Measurements from ENCODE around the gene CKS1B. TPM values are rescaled to one million over a fixed set of nuclear protein-coding genes. Genes with fewer than 3 reads are reported as not detected.

CKS1B gene
- polyA plus RNA-seq, 1 donor from 2014 or later = 29.0 TPM

DNA sequence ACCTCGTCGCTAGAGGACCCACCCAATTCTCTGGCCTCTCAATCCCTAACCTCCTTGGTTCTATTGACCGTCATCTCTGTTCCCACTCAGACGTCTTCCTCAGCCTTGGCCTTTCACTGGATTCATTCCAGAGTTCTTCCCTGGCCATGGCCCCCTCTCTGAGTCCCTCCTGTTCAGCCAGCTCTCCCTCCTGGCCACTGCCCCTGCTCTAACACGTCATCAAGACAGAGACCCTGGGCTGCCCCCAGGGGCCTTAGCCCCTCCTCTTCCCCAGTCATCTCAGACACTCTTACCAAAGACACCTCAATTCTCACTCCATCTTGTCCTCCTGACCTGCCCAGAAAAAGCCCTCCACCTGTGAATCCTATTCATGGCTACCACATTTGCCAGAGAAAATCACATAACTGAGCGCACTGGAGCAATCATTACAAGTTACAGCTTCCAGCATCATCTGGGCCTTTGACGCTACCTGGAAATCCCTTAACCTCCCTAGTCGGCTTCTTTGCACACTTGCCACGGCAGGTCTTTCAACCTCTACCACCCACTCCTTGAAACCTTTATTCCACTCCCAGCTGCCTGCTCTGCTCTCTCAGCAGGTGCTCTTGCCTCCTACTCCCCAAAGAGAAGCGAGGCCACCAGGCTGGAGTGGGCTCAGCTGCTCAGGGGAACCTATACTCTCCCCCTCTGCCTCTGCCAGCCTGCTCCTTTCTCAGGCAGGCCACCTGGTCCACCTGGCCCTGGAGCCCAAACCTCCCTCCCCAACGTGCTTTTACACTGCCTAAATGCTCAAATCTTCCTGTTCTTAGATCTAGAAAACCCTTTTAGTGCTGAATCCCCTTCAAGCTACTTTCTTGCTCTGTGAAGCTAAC, 45.1 kb downstream of the CKS1B start:
- no peaks in the 10 kb centered on the region for H4K20me1 ChIP-seq (ENCODE audit: insufficient read depth)
- no peak overlapping the region for H3K27ac ChIP-seq (ENCODE audit: low read length)
- H3F3A ChIP-seq (ENCODE audit: insufficient read depth, low read length, poor library complexity, severe bottlenecking) = no peaks in the 10 kb centered on the region
- no peak overlapping the region for H3K4me3 ChIP-seq (ENCODE audit: low read length)
- H3K9ac ChIP-seq (ENCODE audit: low read length) = no peak overlapping the region
- no peaks in the 10 kb centered on the region for H3K9me2 ChIP-seq (ENCODE audit: insufficient read depth, low read length)
- H2AFZ ChIP-seq (ENCODE audit: low read depth, low read length) = no peak overlapping the region
- no peak overlapping the region for H3K4me2 ChIP-seq (ENCODE audit: low read length)
- H3K9me3 ChIP-seq (ENCODE audit: low read length) = no peaks in the 10 kb centered on the region
- no peaks in the 10 kb centered on the region for H3K27me3 ChIP-seq (ENCODE audit: insufficient read depth, low read depth, low read length)
- no peaks in the 10 kb centered on the region for H3K79me2 ChIP-seq (replicated peaks; ENCODE audit: insufficient read depth, low read length)
- H3K36me3 ChIP-seq (ENCODE audit: insufficient read depth, low read length) = no peaks in the 10 kb centered on the region
- no peak for TF ChIP-seq RAD21 (conservative IDR thresholded peaks at IDR 0.05)
- TF ChIP-seq EZH2 (IDR thresholded peaks at IDR 0.05; ENCODE audit: borderline replicate concordance, insufficient read depth, low read length, poor library complexity, severe bottlenecking) = no peak
- TF ChIP-seq POLR2AphosphoS5 (IDR thresholded peaks at IDR 0.05) = no peak
- no peak for TF ChIP-seq SMC3 (conservative IDR thresholded peaks at IDR 0.05; ENCODE audit: poor library complexity)
- no peak for TF ChIP-seq MXI1 (conservative IDR thresholded peaks at IDR 0.05; ENCODE audit: poor library complexity, severe bottlenecking)
- TF ChIP-seq EP300 (conservative IDR thresholded peaks at IDR 0.05; ENCODE audit: poor library complexity, severe bottlenecking) = no peak
- TF ChIP-seq, protein P1, sequence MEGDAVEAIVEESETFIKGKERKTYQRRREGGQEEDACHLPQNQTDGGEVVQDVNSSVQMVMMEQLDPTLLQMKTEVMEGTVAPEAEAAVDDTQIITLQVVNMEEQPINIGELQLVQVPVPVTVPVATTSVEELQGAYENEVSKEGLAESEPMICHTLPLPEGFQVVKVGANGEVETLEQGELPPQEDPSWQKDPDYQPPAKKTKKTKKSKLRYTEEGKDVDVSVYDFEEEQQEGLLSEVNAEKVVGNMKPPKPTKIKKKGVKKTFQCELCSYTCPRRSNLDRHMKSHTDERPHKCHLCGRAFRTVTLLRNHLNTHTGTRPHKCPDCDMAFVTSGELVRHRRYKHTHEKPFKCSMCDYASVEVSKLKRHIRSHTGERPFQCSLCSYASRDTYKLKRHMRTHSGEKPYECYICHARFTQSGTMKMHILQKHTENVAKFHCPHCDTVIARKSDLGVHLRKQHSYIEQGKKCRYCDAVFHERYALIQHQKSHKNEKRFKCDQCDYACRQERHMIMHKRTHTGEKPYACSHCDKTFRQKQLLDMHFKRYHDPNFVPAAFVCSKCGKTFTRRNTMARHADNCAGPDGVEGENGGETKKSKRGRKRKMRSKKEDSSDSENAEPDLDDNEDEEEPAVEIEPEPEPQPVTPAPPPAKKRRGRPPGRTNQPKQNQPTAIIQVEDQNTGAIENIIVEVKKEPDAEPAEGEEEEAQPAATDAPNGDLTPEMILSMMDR (IDR thresholded peaks at IDR 0.05; ENCODE audit: poor library complexity, severe bottlenecking) = no peak
- TF ChIP-seq, protein P2, sequence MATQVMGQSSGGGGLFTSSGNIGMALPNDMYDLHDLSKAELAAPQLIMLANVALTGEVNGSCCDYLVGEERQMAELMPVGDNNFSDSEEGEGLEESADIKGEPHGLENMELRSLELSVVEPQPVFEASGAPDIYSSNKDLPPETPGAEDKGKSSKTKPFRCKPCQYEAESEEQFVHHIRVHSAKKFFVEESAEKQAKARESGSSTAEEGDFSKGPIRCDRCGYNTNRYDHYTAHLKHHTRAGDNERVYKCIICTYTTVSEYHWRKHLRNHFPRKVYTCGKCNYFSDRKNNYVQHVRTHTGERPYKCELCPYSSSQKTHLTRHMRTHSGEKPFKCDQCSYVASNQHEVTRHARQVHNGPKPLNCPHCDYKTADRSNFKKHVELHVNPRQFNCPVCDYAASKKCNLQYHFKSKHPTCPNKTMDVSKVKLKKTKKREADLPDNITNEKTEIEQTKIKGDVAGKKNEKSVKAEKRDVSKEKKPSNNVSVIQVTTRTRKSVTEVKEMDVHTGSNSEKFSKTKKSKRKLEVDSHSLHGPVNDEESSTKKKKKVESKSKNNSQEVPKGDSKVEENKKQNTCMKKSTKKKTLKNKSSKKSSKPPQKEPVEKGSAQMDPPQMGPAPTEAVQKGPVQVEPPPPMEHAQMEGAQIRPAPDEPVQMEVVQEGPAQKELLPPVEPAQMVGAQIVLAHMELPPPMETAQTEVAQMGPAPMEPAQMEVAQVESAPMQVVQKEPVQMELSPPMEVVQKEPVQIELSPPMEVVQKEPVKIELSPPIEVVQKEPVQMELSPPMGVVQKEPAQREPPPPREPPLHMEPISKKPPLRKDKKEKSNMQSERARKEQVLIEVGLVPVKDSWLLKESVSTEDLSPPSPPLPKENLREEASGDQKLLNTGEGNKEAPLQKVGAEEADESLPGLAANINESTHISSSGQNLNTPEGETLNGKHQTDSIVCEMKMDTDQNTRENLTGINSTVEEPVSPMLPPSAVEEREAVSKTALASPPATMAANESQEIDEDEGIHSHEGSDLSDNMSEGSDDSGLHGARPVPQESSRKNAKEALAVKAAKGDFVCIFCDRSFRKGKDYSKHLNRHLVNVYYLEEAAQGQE (IDR thresholded peaks at IDR 0.05; ENCODE audit: borderline replicate concordance) = no peak
- TF ChIP-seq TAF1 (IDR thresholded peaks at IDR 0.05; ENCODE audit: low read depth) = no peak

DNA sequence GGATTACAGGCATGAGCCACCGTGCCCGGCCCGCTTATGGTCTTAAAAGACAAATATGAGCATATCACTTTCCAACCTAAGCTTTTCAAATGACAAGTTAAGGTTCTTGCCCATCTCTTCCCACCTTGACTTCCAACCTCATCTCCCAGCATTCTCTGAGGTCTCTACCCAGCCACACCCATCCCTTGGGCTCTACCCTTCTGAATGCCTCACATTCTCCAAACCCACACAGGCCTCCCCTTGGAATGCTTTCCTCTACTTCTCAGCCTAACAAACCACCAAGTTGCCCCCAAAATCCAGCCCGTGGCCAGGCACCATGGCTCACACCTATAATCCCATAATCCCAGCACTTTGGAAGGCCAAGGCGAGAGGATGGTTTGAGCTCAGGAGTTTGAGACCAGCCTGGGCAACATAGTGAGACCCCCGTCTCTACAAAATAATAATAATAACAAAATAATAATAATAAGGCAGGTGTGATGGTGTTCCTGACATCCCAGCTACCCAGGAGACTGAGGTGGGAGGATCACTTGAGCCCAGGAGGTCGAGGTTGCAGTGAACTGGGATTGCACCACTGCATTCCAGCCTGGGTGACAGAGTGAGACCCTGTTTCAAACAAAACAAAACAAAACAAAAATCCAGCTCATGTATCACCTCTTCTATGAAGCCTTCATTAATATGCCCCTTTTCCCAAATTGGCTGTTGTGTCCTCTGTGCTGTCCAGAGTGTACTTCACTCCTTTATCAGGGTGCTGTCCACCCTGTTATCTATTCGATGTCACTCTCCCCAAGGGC, 47.9 kb downstream of the CKS1B start:
- Histone ChIP-seq H3K36me3 (ENCODE audit: insufficient read depth, low read length) (no peaks in the 10 kb centered on the region), H3K79me2 (replicated peaks; ENCODE audit: insufficient read depth, low read length) (no peaks in the 10 kb centered on the region), H3K9ac (ENCODE audit: low read length) (no peak overlapping the region), H3K9me2 (ENCODE audit: insufficient read depth, low read length) (no peaks in the 10 kb centered on the region), H4K20me1 (ENCODE audit: insufficient read depth) (no peaks in the 10 kb centered on the region), H3K4me3 (ENCODE audit: low read length) (no peak overlapping the region), H2AFZ (ENCODE audit: low read depth, low read length) (no peak overlapping the region), H3K27me3 (ENCODE audit: insufficient read depth, low read depth, low read length) (no peaks in the 10 kb centered on the region), H3F3A (ENCODE audit: insufficient read depth, low read length, poor library complexity, severe bottlenecking) (no peaks in the 10 kb centered on the region), H3K9me3 (ENCODE audit: low read length) (no peaks in the 10 kb centered on the region), H3K4me2 (ENCODE audit: low read length) (no peak overlapping the region), H3K27ac (ENCODE audit: low read length) (no peak overlapping the region)
- TF ChIP-seq EP300 (conservative IDR thresholded peaks at IDR 0.05; ENCODE audit: poor library complexity, severe bottlenecking) (no peak), SMC3 (conservative IDR thresholded peaks at IDR 0.05; ENCODE audit: poor library complexity) (no peak), RAD21 (conservative IDR thresholded peaks at IDR 0.05) (no peak), TAF1 (IDR thresholded peaks at IDR 0.05; ENCODE audit: low read depth) (no peak), POLR2AphosphoS5 (IDR thresholded peaks at IDR 0.05) (no peak)
- TF ChIP-seq, protein P1 (IDR thresholded peaks at IDR 0.05; ENCODE audit: poor library complexity, severe bottlenecking) = no peak
- TF ChIP-seq, protein P2 (IDR thresholded peaks at IDR 0.05; ENCODE audit: borderline replicate concordance) = no peak
